GM12891 (cell line): ENCODE measurements around the gene SFTPA2.
"Not testable (repeated sequence)": the region's sequence is repeated elsewhere in the genome, so short reads cannot be mapped to it uniquely, and the experiment has no call there.

ENCODE experiments used
- DNase-seq: peaks from one replicate; pipeline ENCODE4 v3.0.0; 2011; ENCODE audit warnings: low spot score; ENCODE audit not compliant: insufficient read length
- FAIRE-seq: peaks from 2 replicates; lab custom pipeline; 2011; peaks lifted over from hg19 to GRCh38; lab: Jason Lieb, UNC
- PAX5 ChIP-seq: IDR thresholded peaks from 2 replicates; pipeline ENCODE4 v1.6.1; 2011; ENCODE audit warnings: low read length, moderate library complexity, mild to moderate bottlenecking; ENCODE audit not compliant: insufficient read depth, severe bottlenecking
- POLR2A ChIP-seq: IDR thresholded peaks from 2 replicates; pipeline ENCODE4 v1.6.1; 2011; ENCODE audit warnings: low read depth, low read length, control low read depth
- POLR2AphosphoS5 ChIP-seq: IDR thresholded peaks from 2 replicates; pipeline ENCODE4 v1.6.1; 2011; ENCODE audit warnings: low read depth, low read length, control low read depth
- POU2F2 ChIP-seq: IDR thresholded peaks from 2 replicates; pipeline ENCODE4 v1.6.1; 2011; ENCODE audit warnings: low read depth, mild to moderate bottlenecking, control low read depth, low read length, moderate library complexity
- SPI1 ChIP-seq: IDR thresholded peaks from 2 replicates; pipeline ENCODE4 v1.6.1; 2011; ENCODE audit warnings: low read depth, low read length, control low read depth
- TAF1 ChIP-seq: IDR thresholded peaks from 2 replicates; pipeline ENCODE4 v1.6.1; 2011; ENCODE audit warnings: low read depth, low read length, control low read depth

The SFTPA2 gene

DNA sequence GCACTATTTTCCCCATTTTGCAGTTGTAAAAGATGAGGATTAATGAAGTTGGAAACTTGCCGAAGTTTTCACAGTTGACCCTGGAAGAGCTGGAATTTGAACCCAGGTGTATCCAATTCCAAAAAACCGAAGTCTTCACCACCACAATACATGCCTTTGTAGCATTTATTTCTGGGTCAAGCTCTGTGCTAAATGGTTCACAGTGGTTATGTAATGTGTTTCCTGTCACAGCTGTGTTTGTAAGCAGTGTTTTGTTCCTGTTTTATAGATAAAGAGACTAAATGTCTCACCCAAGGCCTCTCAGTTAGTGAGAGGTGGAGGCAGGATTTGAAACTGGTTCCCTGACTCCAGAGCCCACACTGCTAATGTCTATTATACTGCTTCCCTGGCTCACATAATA is 17.6 kb downstream of the SFTPA2 start:
- no peak for TF ChIP-seq PAX5
- TF ChIP-seq TAF1, result no peak
- TF ChIP-seq POLR2AphosphoS5, result no peak
- TF ChIP-seq SPI1, result no peak
- no peak for TF ChIP-seq POU2F2
- TF ChIP-seq POLR2A, result no peak
- FAIRE-seq, result no peak
- DNase-seq, result no peak

DNA sequence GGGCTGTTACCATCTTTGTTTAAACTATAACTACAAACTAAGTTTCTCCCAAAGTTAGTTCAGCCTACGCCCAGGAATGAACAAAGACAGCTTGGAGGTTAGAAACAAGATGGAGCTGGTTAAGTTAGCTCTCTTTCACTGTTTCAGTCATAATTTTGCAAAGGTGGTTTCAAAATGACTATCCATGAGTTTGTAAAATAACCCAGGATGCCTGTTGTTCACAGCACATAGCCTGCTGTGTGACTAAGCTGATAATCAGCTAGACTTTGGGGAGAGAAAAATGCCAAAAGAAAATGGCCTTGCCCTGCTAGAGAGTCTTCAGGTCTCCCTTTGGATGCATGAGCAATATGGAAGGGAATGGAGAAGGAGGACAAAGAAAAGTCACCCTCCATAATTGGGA is 19.3 kb downstream of the SFTPA2 start:
- DNase-seq, result not testable (repeated sequence)
- FAIRE-seq, result peak; percentile 80

DNA sequence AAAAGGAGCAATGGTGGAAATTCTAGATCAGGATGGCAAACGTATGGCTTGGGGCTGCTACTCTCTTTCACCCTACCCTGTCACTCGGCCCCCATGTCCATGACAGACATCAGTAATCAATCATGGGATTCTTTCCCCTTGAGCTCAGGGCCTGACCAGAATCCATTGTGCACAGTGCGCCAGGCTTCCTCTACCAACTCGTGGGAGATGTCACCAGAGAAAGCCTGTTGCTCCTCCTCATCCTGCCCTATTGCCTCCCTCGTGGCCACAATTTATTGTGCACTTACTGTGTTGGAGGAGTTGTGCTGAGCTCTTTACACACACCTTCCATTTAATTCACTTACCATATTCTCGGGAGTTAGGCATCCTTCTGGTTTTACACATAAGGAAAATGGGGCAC is 21.9 kb downstream of the SFTPA2 start:
- not testable (repeated sequence) for FAIRE-seq, DNase-seq

DNA sequence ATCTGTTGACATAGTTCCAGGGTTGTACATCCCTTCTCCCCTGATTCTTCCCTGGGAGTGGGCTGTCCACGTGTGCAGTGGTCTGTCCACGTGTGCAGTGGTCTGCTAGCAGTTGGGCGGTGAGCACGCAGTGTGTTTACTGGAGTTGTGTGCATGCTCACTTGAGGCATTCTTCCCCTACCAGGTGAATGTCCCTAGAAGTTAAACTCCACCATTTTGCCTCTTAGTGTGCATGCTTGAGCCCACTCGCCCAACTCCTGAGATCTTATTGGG is 26.4 kb downstream of the SFTPA2 start:
- DNase-seq, FAIRE-seq: not testable (repeated sequence)

GRCh38 chr10:79533142-79533902 is 26.9 kb downstream of the SFTPA2 start:
- FAIRE-seq, DNase-seq: not testable (repeated sequence)

DNA sequence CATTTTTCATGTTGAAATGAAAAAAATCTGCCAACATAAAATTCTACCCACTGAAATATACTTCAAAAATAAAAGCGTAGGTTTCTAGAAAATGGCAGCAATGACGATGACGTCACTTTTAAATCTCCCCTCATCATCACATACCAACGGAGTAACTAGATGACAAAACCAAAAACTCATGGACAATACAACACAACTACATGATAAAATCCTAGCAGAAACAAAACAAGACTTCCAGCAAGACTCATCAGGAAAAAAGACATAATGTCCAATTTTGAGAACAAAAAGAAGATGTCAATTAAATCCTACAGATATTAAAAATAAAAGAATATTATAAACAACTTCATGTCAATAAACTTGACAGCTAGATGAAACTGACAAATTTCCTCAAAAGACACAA is 31.9 kb downstream of the SFTPA2 start:
- DNase-seq, FAIRE-seq: not testable (repeated sequence)

- peak; percentile 99 for FAIRE-seq
Measured at GRCh38 chr10:79525049-79525710, 35.0 kb downstream of the SFTPA2 start.

GRCh38 chr10:79523157-79523853 is 36.9 kb downstream of the SFTPA2 start:
- FAIRE-seq, DNase-seq: not testable (repeated sequence)

More at GRCh38 chr10:79525049-79525710, 35.0 kb downstream of the SFTPA2 start:
- DNase-seq, result not testable (repeated sequence)

DNA sequence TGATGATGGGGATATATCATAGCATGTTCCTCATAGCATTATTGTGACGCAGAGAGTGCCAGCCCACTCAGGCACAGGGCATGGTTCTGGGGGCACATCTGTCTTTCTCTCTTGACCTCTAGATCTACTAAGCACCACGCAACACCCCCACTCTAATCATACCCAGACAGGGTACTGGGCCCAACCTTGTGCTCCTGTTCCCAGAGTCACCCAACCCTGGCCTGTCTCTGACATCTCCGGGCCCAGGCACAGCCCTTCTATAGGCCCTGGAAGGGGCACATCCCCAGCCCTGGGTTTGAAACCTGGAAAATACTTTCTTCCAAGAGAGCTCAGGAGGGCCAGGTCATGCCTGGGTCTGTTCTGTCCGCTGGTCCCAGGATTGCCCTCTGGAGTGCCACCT is 37.7 kb downstream of the SFTPA2 start:
- not testable (repeated sequence) for FAIRE-seq, DNase-seq

- not testable (repeated sequence) for FAIRE-seq, DNase-seq
Measured at GRCh38 chr10:79521751-79522150, 38.5 kb downstream of the SFTPA2 start.

DNA sequence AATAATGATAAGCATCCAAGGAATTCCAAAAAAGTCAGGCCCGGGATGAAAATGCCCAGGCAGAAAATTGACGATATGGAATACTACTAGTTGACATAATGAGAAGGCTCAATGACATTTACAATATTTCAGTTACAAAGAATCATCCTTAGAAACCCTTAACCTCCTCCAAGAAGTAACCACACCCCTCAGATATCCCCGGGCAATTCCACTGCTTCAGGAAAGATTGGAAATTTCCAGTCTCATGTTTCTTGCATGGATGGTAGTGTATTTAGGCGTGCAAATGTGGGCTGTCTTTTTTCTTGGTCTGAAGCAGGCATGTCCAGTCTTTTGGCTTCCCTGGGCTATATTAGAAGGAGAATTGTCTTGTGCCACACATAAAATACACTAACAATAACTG is 42.6 kb downstream of the SFTPA2 start:
- not testable (repeated sequence) for DNase-seq, FAIRE-seq

DNA sequence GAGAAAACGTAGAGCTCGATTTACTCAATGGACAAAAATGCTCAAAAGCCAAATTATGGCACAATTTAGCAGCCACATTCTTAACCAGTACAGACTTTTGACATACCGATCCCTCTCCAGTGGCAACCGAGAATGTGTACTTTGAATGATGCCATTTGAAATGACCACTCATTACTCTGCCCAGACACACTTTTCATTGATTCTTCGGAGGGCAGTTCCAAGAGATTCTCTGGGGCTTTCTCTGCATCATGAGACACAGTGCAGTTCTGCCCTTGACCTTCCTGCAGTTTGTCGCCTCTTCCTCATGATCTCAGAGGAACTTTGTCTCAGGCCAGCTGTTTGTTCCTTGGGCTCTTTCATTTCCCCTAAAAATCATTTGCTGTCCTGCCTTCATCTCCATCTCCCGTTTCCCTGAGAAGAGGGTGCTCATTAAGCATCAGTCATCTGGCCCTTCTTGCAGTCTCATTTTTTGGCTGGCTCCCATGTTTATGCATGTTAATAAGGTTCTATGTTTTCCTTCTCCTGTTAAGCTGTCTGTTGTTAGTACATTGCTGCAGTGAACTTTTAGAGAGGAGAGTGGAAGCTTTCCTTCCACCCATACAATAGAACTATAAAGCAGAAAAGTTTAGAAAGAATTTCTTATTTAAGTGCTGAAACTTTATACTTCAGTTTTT is 43.5 kb downstream of the SFTPA2 start:
- FAIRE-seq, result not testable (repeated sequence)

GRCh38 chr10:79511891-79512583 is 48.2 kb downstream of the SFTPA2 start, which contains the start of gene EIF5AL1:
TSS of gene EIF5AL1 (plus strand) at chr10:79512533. CDS start at chr10:79512650, 117 bp downstream.
- not testable (repeated sequence) for FAIRE-seq

More for the DNA sequence above, 43.5 kb downstream of the SFTPA2 start:
- DNase-seq, result not testable (repeated sequence)

DNA sequence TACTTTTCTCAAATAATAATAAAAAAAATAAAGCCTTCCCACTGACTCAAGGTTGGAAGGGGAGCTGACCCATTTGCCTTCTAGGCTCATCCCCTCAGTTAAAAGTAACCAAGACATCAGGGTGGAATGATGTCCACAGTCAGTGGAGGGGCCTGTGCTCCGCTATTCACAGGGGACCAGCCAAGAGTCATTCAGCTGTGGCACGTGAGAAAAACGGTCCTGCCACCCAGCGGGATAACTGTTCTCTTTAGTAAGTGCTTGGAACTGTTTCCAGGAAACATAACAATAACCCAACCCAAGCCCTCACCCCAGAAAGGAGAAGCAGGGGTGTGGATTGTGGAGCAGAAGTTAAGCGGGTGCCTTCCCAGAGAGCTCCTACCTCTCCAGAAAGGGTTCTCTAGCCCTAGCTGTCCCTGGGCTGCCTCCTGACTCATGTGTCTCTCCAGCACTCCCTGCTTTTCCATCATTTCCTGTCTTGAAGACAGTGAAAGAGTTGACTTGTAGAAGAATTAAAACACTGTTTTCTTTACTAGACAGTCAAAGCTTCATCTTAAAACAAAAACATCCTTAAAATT is 50.2 kb downstream of the SFTPA2 start:
- not testable (repeated sequence) for FAIRE-seq, DNase-seq

More at GRCh38 chr10:79511891-79512583, 48.2 kb downstream of the SFTPA2 start, which contains the start of gene EIF5AL1:
- DNase-seq, result not testable (repeated sequence)

- DNase-seq, result not testable (repeated sequence)
- FAIRE-seq, result peak; percentile 87
Measured at GRCh38 chr10:79509306-79509933, 50.8 kb downstream of the SFTPA2 start.

DNA sequence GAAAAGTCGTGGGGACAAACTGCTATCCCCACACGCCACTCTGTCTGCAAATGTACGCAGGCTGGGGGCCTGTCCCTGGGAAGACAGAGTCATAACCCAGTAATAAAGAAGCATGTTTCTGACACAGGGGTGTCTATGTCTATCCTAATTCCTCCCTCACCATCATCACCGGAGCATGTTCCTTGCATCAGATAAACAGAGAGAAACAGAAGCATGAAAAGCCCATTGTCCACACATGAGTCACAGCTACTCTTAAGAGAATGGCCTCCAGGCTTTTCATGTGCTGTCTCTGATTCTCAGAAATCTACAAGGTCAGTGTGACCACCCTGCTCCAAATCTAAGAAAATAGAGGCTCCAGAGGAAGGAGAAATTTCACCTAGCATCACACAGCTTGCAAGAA is 52.0 kb downstream of the SFTPA2 start:
- FAIRE-seq, DNase-seq: not testable (repeated sequence)
